IMR-90 (cell line): ENCODE measurements around the gene PLXDC1. TPM values are rescaled to one million over a fixed set of nuclear protein-coding genes. Genes with fewer than 3 reads are reported as not detected.
"Not testable (repeated sequence)": the region's sequence is repeated elsewhere in the genome, so short reads cannot be mapped to it uniquely, and the experiment has no call there.

Source experiments
- ATAC-seq: fragments of 200-7000 bp; cut with Tn5 transposase; 2 replicates; pipeline ENCODE4 v1.9.1; 2020; ENCODE audit warnings: low read depth, mild to moderate bottlenecking, moderate library complexity
- BruUV-seq: library from RNA; stranded (reverse); fragments of 400-500 nt; replicated peaks from 2 replicates; lab custom pipeline; 2021; lab: Mats Ljungman, UMichigan
- CTCF ChIA-PET: fragments of 300-600 bp; formaldehyde crosslinking; extraction: SDS; loops from one replicate; lab custom pipeline; 2021; ENCODE audit warnings: antibody characterized with exemption; lab: Yijun Ruan, JAX
- POLR2A ChIA-PET: fragments of 300-600 bp; sonication (Branson Sonifier 250); formaldehyde crosslinking; loops from one replicate; lab custom pipeline; 2022; ENCODE audit warnings: antibody characterized with exemption; ENCODE audit not compliant: unreplicated experiment; lab: Charles Lee
- DNase-seq: peaks from one replicate; pipeline ENCODE4 v3.0.0; 2013
- H2AFZ ChIP-seq: replicated peaks from 2 replicates; pipeline ENCODE3; 2013; ENCODE audit warnings: low read length, mild to moderate bottlenecking; ENCODE audit not compliant: poor library complexity
- H2AK5ac ChIP-seq: 2 replicates; pipeline ENCODE4 v1.6.1; 2013; ENCODE audit warnings: low read depth, low read length, inconsistent platforms
- H2AK9ac ChIP-seq: replicated peaks from 2 replicates; pipeline ENCODE3; 2013; ENCODE audit warnings: mild to moderate bottlenecking, low read depth, low read length, moderate library complexity; ENCODE audit not compliant: poor library complexity
- H2BK120ac ChIP-seq: 2 replicates; pipeline ENCODE4 v1.6.1; 2013; ENCODE audit warnings: low read depth, low read length, inconsistent platforms
- H2BK15ac ChIP-seq: 3 replicates; pipeline ENCODE4 v1.6.1; 2013; ENCODE audit warnings: low read depth, low read length, inconsistent platforms
- H2BK20ac ChIP-seq: 2 replicates; pipeline ENCODE4 v1.6.1; 2013; ENCODE audit warnings: low read depth, mild to moderate bottlenecking, inconsistent platforms, low read length, moderate library complexity
- H2BK5ac ChIP-seq: 2 replicates; pipeline ENCODE4 v1.6.1; 2013; ENCODE audit warnings: mild to moderate bottlenecking, low read depth, low read length, inconsistent platforms; ENCODE audit not compliant: poor library complexity, severe bottlenecking
- H3K14ac ChIP-seq: replicated peaks from 2 replicates; pipeline ENCODE4 v1.6.1; 2013; ENCODE audit warnings: low read depth, low read length, inconsistent platforms
- H3K18ac ChIP-seq: 2 replicates; pipeline ENCODE4 v1.6.1; 2013; ENCODE audit warnings: low read depth, low read length, control low read depth
- H3K23ac ChIP-seq: 2 replicates; pipeline ENCODE4 v1.6.1; 2013; ENCODE audit warnings: low read depth, low read length, inconsistent platforms
- H3K27ac ChIP-seq: 2 replicates; pipeline ENCODE4 v1.5.1; 2013; ENCODE audit warnings: mild to moderate bottlenecking, control low read depth, low read length; ENCODE audit not compliant: insufficient read depth
- H3K27me3 ChIP-seq: 2 replicates; pipeline ENCODE4 v1.6.1; 2013; ENCODE audit warnings: low read length; ENCODE audit not compliant: control insufficient read depth, insufficient read depth
- H3K36me3 ChIP-seq: 2 replicates; pipeline ENCODE4 v1.6.1; 2013; ENCODE audit warnings: low read length, mixed read lengths; ENCODE audit not compliant: control insufficient read depth, insufficient read depth
- H3K4ac ChIP-seq: 2 replicates; pipeline ENCODE4 v1.6.1; 2013; ENCODE audit warnings: low read depth, low read length, inconsistent platforms
- H3K4me1 ChIP-seq: 2 replicates; pipeline ENCODE4 v1.6.1; 2013; ENCODE audit warnings: low read length, mixed read lengths; ENCODE audit not compliant: control insufficient read depth, insufficient read depth
- H3K4me2 ChIP-seq: 2 replicates; pipeline ENCODE4 v1.6.1; 2013; ENCODE audit warnings: low read depth, mild to moderate bottlenecking, control low read depth, low read length, moderate library complexity
- H3K4me3 ChIP-seq: 2 replicates; pipeline ENCODE4 v1.5.1; 2013; ENCODE audit warnings: low read depth, mild to moderate bottlenecking, control low read depth, low read length, moderate library complexity; ENCODE audit not compliant: insufficient read depth
- H3K56ac ChIP-seq: 2 replicates; pipeline ENCODE4 v1.6.1; 2013; ENCODE audit warnings: low read length, inconsistent platforms; ENCODE audit not compliant: insufficient read depth; ENCODE audit errors: extremely low read depth
- H3K79me1 ChIP-seq, 2 experiments: 2 replicates each; pipeline ENCODE4 v1.6.1; 2013; ENCODE audit warnings: low read length in 2 of 2, inconsistent platforms in 1 of 2, low read depth in 1 of 2
- H3K9ac ChIP-seq: 2 replicates; pipeline ENCODE4 v1.6.1; 2013; ENCODE audit warnings: low read depth, low read length, control low read depth
- H3K9me1 ChIP-seq: 2 replicates; pipeline ENCODE4 v1.6.1; 2013; ENCODE audit warnings: low read length, inconsistent platforms; ENCODE audit not compliant: insufficient read depth
- H3K9me3 ChIP-seq: 2 replicates; pipeline ENCODE4 v1.6.1; 2013; ENCODE audit warnings: low read length; ENCODE audit not compliant: control insufficient read depth, insufficient read depth
- H4K20me1 ChIP-seq: 2 replicates; pipeline ENCODE4 v1.6.1; 2013; ENCODE audit warnings: low read length, inconsistent platforms; ENCODE audit not compliant: insufficient read depth
- H4K5ac ChIP-seq: 2 replicates; pipeline ENCODE4 v1.6.1; 2013; ENCODE audit warnings: mild to moderate bottlenecking, low read depth, low read length, control low read depth
- H4K8ac ChIP-seq, 2 experiments: 2 replicates each; pipeline ENCODE4 v1.6.1; 2013; ENCODE audit warnings: low read depth in 2 of 2, low read length in 2 of 2, control low read depth in 1 of 2, inconsistent platforms in 1 of 2
- H4K91ac ChIP-seq: 2 replicates; pipeline ENCODE4 v1.6.1; 2013; ENCODE audit warnings: low read depth, low read length, inconsistent platforms; ENCODE audit not compliant: insufficient read depth
- WGBS, 2 experiments: methylation state at CpG; one replicate each; pipeline versions ENCODE4 v1.1.5 to v1.1.7; 2013; ENCODE audit warnings: missing lambda C conversion rate in 2 of 2; ENCODE audit not compliant: insufficient read length in 1 of 2; ENCODE audit errors: extremely low coverage in 2 of 2; 5-methylcytosine and 5-hydroxymethylcytosine counted together
- dilution Hi-C: fragments of 300-500 bp; cut with HindIII; formaldehyde crosslinking; loops from one replicate; pipeline ENCODE4 v1.14.3; 2018; ENCODE audit warnings: low sequenced_read_pairs; ENCODE audit not compliant: unreplicated experiment
- in situ Hi-C: fragments of 300-500 bp; cut with MboI; formaldehyde crosslinking; loops from 3 replicates; pipeline ENCODE4 v1.14.3; 2019; ENCODE audit warnings: low sequenced_read_pairs, inconsistent platforms, mixed read lengths
- intact Hi-C: fragments of 100-400 bp; cut with micrococcal nuclease; formaldehyde crosslinking; loops from 2 replicates; pipeline ENCODE4 v1.10.0; 2022
- polyA plus RNA-seq, 3 experiments: library from polyadenylated mRNA; depleted of rRNA; stranded (reverse); fragments of >200 nt; gene quantifications; 2 replicates each; pipeline ENCODE4 v1.2.3, GENCODE V29; 2012; ENCODE audit warnings: low replicate concordance in 1 of 3
- total RNA-seq: library from RNA; depleted of rRNA; stranded (reverse); fragments of >200 nt; gene quantifications from 2 replicates; pipeline ENCODE4 v1.2.3, GENCODE V29; 2012

The PLXDC1 gene
- total and polyA plus RNA-seq, 2 of the 4 experiments (the other 2 are of a cell fraction), result under 0.01 to 0.50 TPM

DNA sequence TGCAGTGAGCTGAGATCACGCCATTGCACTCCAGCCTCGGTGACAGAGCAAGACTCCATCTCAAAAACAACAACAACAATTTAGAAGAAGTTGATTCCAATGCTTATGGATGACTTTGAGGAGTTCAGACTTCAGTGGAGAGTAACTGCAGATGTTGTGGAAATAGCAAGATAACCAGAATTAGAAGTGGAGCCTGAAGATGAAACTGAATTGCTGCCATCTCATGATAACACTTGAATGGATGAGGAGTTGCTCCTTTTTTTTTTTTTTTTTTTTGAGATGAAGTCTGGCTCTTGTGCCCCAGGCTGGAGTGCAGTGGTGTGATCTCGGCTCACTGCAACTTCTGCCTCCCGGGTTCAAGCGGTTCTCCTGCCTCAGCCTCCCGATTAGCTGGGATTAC lies 131.4 kb downstream of the PLXDC1 start:
- H2BK5ac ChIP-seq, H3K23ac ChIP-seq, H3K14ac ChIP-seq, H3K4me2 ChIP-seq, H4K5ac ChIP-seq, H3K56ac ChIP-seq, dilution Hi-C loops, H3K27ac ChIP-seq, DNase-seq, H2AK5ac ChIP-seq, intact Hi-C loops, H4K20me1 ChIP-seq, H3K4ac ChIP-seq, H4K91ac ChIP-seq, POLR2A ChIA-PET, H3K9ac ChIP-seq, H3K36me3 ChIP-seq, H3K9me1 ChIP-seq, H2AK9ac ChIP-seq, H3K4me1 ChIP-seq, H2BK20ac ChIP-seq, H2AFZ ChIP-seq, H3K79me1 ChIP-seq, H3K18ac ChIP-seq, H4K8ac ChIP-seq, H3K9me3 ChIP-seq, H2BK15ac ChIP-seq, H2BK120ac ChIP-seq, ATAC-seq, H3K4me3 ChIP-seq, in situ Hi-C loops, CTCF ChIA-PET, BruUV-seq: not testable (repeated sequence)
- WGBS, 2 experiments, result no CpG with 5 or more reads among the region's 6 CpGs
- H3K27me3 ChIP-seq, result peaks cover 17% of the 10 kb centered on the region
